GM12878 (cell line): ENCODE data around the gene ABCC4. TPM values are rescaled to one million over a fixed set of nuclear protein-coding genes. Genes with fewer than 3 reads are reported as not detected.

Experiments used
- ATAC-seq: fragments of 200-7000 bp; cut with Tn5 transposase; 3 replicates; pipeline ENCODE4 v1.9.1; 2020; ENCODE audit warnings: mild to moderate bottlenecking, moderate library complexity
- BruUV-seq: library from RNA; stranded (reverse); fragments of 400-500 nt; replicated peaks from 2 replicates; lab custom pipeline; 2021; lab: Mats Ljungman, UMichigan
- CTCF ChIA-PET: fragments of 300-600 bp; sonication (Branson Sonifier 250); formaldehyde crosslinking; extraction: SDS; loops from one replicate; lab custom pipeline; 2021; ENCODE audit warnings: inconsistent platforms; lab: Yijun Ruan, JAX
- POLR2A ChIA-PET: fragments of 350-600 bp; formaldehyde crosslinking; extraction: SDS; loops from one replicate; lab custom pipeline; 2021; ENCODE audit warnings: inconsistent platforms; lab: Charles Lee
- RAD21 ChIA-PET: fragments of 300-600 bp; sonication (Branson Sonifier 250); formaldehyde crosslinking; loops from one replicate; lab custom pipeline; 2023; ENCODE audit warnings: antibody characterized with exemption; ENCODE audit not compliant: unreplicated experiment; lab: Charles Lee
- SMC1A ChIA-PET: fragments of 300-600 bp; sonication (Branson Sonifier 250); formaldehyde crosslinking; loops from one replicate; lab custom pipeline; 2023; ENCODE audit not compliant: unreplicated experiment, uncharacterized antibody; lab: Charles Lee
- DNase-seq: peaks from one replicate; pipeline ENCODE4 v3.0.0-alpha.2; 2011; ENCODE audit warnings: low read depth, low spot score
- FAIRE-seq: peaks from 3 replicates; lab custom pipeline; 2011; peaks lifted over from hg19 to GRCh38; lab: Jason Lieb, UNC
- H2AFZ ChIP-seq: 2 replicates; pipeline ENCODE4 v1.6.0; 2011; ENCODE audit warnings: low read depth, low read length, control low read depth; ENCODE audit not compliant: control insufficient read depth
- H3K27ac ChIP-seq: 2 replicates; pipeline ENCODE4 v1.5.1; 2011; ENCODE audit warnings: control low read depth; ENCODE audit not compliant: control insufficient read depth, insufficient read depth
- H3K27me3 ChIP-seq, 2 experiments: replicated peaks in 1 of 2; 2 replicates each; pipeline versions ENCODE4 v1.6.0 to v1.6.1; 2011; ENCODE audit warnings: low read length in 1 of 2; ENCODE audit not compliant: control insufficient read depth in 2 of 2, insufficient read depth in 2 of 2
- H3K36me3 ChIP-seq, 2 experiments: 2 replicates each; pipeline ENCODE4 v1.5.1; 2011; ENCODE audit warnings: low read length in 1 of 2; ENCODE audit not compliant: control insufficient read depth in 2 of 2, insufficient read depth in 2 of 2
- H3K4me1 ChIP-seq: 2 replicates; pipeline ENCODE4 v1.6.1; 2011; ENCODE audit warnings: mild to moderate bottlenecking, low read length, moderate library complexity, mixed read lengths; ENCODE audit not compliant: control insufficient read depth, insufficient read depth
- H3K4me2 ChIP-seq: 2 replicates; pipeline ENCODE4 v1.6.0; 2011; ENCODE audit warnings: control low read depth; ENCODE audit not compliant: control insufficient read depth, insufficient read depth
- H3K4me3 ChIP-seq: fragments of 200-600 bp; sonication (generic); 2 replicates; pipeline ENCODE4 v1.5.1; 2016
- H3K79me2 ChIP-seq: 2 replicates; pipeline ENCODE4 v1.6.0; 2011; ENCODE audit warnings: low read length; ENCODE audit not compliant: control insufficient read depth, insufficient read depth
- H3K9ac ChIP-seq: 2 replicates; pipeline ENCODE4 v1.8.0; 2011; ENCODE audit warnings: low read length, control low read depth, mixed read lengths; ENCODE audit not compliant: control insufficient read depth, insufficient read depth
- H3K9me3 ChIP-seq: replicated peaks from 3 replicates; pipeline ENCODE4 v1.5.1; 2011; ENCODE audit warnings: mild to moderate bottlenecking, low read length; ENCODE audit not compliant: control insufficient read depth, insufficient read depth
- H4K20me1 ChIP-seq: 2 replicates; pipeline ENCODE4 v1.6.0; 2011; ENCODE audit not compliant: control insufficient read depth, insufficient read depth
- CEBPB ChIP-seq, 2 experiments: fragments of 150-350 bp in 1 of 2; IDR thresholded peaks; 2 replicates each; pipeline ENCODE4 v1.6.1; 2012 to 2014; ENCODE audit warnings: low read depth in 2 of 2, low read length in 2 of 2, borderline replicate concordance in 1 of 2, inconsistent platforms in 1 of 2
- PAX5 ChIP-seq: IDR thresholded peaks from 2 replicates; pipeline ENCODE4 v1.6.1; 2011; ENCODE audit warnings: low read depth, low read length, borderline replicate concordance
- PML ChIP-seq: IDR thresholded peaks from 2 replicates; pipeline ENCODE4 v1.6.1; 2012; ENCODE audit warnings: low read length, inconsistent platforms
- WGBS: methylation state at CpG from one replicate; pipeline ENCODE4 v1.1.6; 2016; ENCODE audit warnings: low lambda C conversion rate; ENCODE audit not compliant: insufficient replicate concordance, insufficient coverage; ENCODE audit errors: missing lambda C conversion rate; 5-methylcytosine and 5-hydroxymethylcytosine counted together
- in situ Hi-C: fragments of 300-500 bp; cut with MboI; formaldehyde crosslinking; loops from 9 replicates; pipeline ENCODE4 v1.14.3; 2018; ENCODE audit warnings: mixed read lengths
- intact Hi-C: fragments of 100-400 bp; cut with micrococcal nuclease; formaldehyde crosslinking; loops from one replicate; pipeline ENCODE4 v1.14.2; 2022; ENCODE audit not compliant: unreplicated experiment
- polyA plus RNA-seq, 11 experiments: library from polyadenylated mRNA; depleted of rRNA in 4 of 11; unstranded in 6 of 11; stranded (reverse) in 5 of 11; fragments of >200 nt; fragmentation: Nextera tagmentation in 4 of 11; fragmentation: Illumina TruSeq in 1 of 11; extraction: Ambion mirVana in 4 of 11; extraction: Trizol in 1 of 11; gene quantifications; 1 replicate in 1 of 11; 2 replicates in 10 of 11; pipeline versions ENCODE4 v1.2.1 to v1.2.3, GENCODE V29; 2011 to 2016; ENCODE audit warnings: inconsistent platforms in 2 of 11, missing spikeins in 2 of 11, low read depth in 1 of 11
- total RNA-seq, 4 experiments: library from RNA; depleted of rRNA in 3 of 4; stranded (reverse); fragments of >200 nt in 3 of 4; fragmentation: Illumina TruSeq in 1 of 4; extraction: Trizol in 1 of 4; gene quantifications; 2 replicates each; pipeline versions ENCODE4 v1.2.1 to v1.2.3, GENCODE V29; 2013 to 2021

Gene ABCC4
- total and polyA plus RNA-seq, 10 of the 15 experiments (the other 5 are each of a cell fraction or from before 2014, with no cell fraction given) = 7.2 to 44.4 (median 24.1) TPM

DNA sequence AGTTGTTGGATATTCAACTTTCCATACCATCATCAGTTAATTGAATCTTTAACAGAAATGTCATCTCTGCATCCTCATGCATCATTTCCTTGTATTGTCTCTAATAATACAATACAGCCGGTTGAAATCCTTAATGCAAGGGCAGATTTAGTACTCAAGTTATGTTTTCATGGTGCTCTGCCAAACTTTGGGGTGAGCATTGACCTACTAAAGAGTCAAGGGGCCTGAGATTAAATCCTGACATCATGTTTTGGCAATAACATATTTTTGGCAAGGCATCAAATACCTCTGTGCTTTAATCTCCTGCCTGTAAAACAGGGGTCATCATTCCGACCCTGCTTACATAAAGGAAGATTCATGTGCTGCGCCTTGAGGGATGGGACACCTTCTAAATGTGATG lies 42.7 kb upstream of the ABCC4 start:
- BruUV-seq = no TSS peak
- no peak overlapping the region for H3K4me2 ChIP-seq
- FAIRE-seq (no peak), ATAC-seq (no peak), DNase-seq (no peak)
- ChIA-PET SMC1A (no interaction called here), POLR2A (no interaction called here), RAD21 (no interaction called here), CTCF (no interaction called here)
- no peaks in the 10 kb centered on the region for H3K36me3 ChIP-seq
- H3K9me3 ChIP-seq = no peaks in the 10 kb centered on the region
- no peaks in the 10 kb centered on the region for H4K20me1 ChIP-seq
- in situ Hi-C loops = no loop called here
- WGBS = 53% methylated on average over 3 of the region's 3 CpGs
- H3K4me1 ChIP-seq = no peaks in the 10 kb centered on the region
- H3K27ac ChIP-seq = no peak overlapping the region
- intact Hi-C loops = no loop called here
- TF ChIP-seq PML (no peak), CEBPB (IDR thresholded peaks at IDR 0.05; ENCODE audit: borderline replicate concordance in 1 of 2, low read depth in 2 of 2, low read length in 2 of 2) (no peak)
- no peaks in the 10 kb centered on the region for H3K79me2 ChIP-seq
- no peaks in the 10 kb centered on the region for H3K27me3 ChIP-seq
- H2AFZ ChIP-seq = no peak overlapping the region
- H3K9ac ChIP-seq = no peak overlapping the region
- H3K4me3 ChIP-seq = no peak overlapping the region

DNA sequence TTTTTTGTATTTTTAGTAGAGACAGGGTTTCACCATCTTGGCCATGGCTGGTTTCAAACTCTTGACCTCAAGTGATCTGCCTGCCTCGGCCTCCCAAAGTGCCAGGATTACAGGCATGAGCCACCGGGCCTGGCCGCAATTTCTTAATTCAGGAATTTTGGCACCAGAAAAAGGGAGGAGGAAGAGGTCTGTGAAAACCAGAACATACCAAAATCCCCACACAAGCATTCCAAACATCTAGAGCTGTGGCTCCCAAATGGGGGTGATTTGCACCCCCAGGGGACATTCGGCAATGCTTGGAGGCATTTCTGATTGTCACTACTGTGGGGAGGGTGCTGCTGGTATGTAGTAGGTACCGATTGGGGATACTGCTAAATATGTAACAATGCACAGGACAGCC lies 40.2 kb upstream of the ABCC4 start:
- no peak overlapping the region for H3K4me3 ChIP-seq
- H3K9ac ChIP-seq = no peak overlapping the region
- H3K4me2 ChIP-seq = no peak overlapping the region
- H3K27me3 ChIP-seq = no peaks in the 10 kb centered on the region
- no peak overlapping the region for H3K27ac ChIP-seq
- RAD21 ChIA-PET = interaction anchor here (0.7 to 1.5 kb wide), 2 partner anchors 62 to 129 kb away, joined by 3 to 4 read pairs; no protein-coding TSS in a partner anchor
- FAIRE-seq = no peak
- intact Hi-C loops = no loop called here
- 71% methylated on average over 5 of the region's 5 CpGs for WGBS
- CTCF ChIA-PET = interaction anchor here (0.6 to 1.1 kb wide), 3 partner anchors 17 to 63 kb away, joined by 3 read pairs; no protein-coding TSS in a partner anchor
- DNase-seq = no peak
- H3K9me3 ChIP-seq = no peaks in the 10 kb centered on the region
- H3K36me3 ChIP-seq = no peaks in the 10 kb centered on the region
- no peak overlapping the region for H2AFZ ChIP-seq
- in situ Hi-C loops = no loop called here
- no TSS peak for BruUV-seq
- POLR2A ChIA-PET = no interaction called here
- H4K20me1 ChIP-seq = no peaks in the 10 kb centered on the region
- ATAC-seq = no peak
- no peak for TF ChIP-seq PAX5
- no peaks in the 10 kb centered on the region for H3K79me2 ChIP-seq
- SMC1A ChIA-PET = no interaction called here
- no peaks in the 10 kb centered on the region for H3K4me1 ChIP-seq
